Breast epithelium (tissue), 4 donors: ENCODE data around the gene CHPT1. TPM values are rescaled to one million over a fixed set of nuclear protein-coding genes. Genes with fewer than 3 reads are reported as not detected.
A peak's percentile ranks its signal among the peaks of the same experiment; 100 is the strongest.

ENCODE experiments used
- DNase-seq, 2 donors: peaks; one replicate each; pipeline ENCODE4 v3.0.0-alpha.2; 2019; ENCODE audit warnings: low spot score in 2 of 2
- H3K27ac ChIP-seq, 2 donors: fragments of 200-600 bp; sonication (generic) in 1 of 2; one replicate each; pipeline ENCODE4 v1.5.1; 2016 to 2019; ENCODE audit warnings: mild to moderate bottlenecking in 1 of 2
- H3K27me3 ChIP-seq, 2 donors: fragments of 200-600 bp; sonication (generic) in 1 of 2; one replicate each; pipeline versions ENCODE4 v1.5.1 to v1.6.0; 2017 to 2019; ENCODE audit warnings: control low read depth in 1 of 2, mild to moderate bottlenecking in 1 of 2
- H3K36me3 ChIP-seq: fragments of 200-600 bp; one replicate; pipeline ENCODE4 v1.5.1; 2019
- H3K4me1 ChIP-seq, 2 donors: fragments of 200-600 bp; sonication (generic); one replicate each; pipeline ENCODE4 v1.5.1; 2016 to 2019; ENCODE audit warnings: control low read depth in 1 of 2
- H3K4me3 ChIP-seq, 3 donors: fragments of 200-600 bp; sonication (generic); 1 replicate in 2 of 3; 2 replicates in 1 of 3; pipeline ENCODE4 v1.5.1; 2016 to 2019; ENCODE audit warnings: mild to moderate bottlenecking in 3 of 3, moderate library complexity in 2 of 3
- H3K9me3 ChIP-seq, 2 donors: fragments of 200-600 bp; sonication (generic) in 1 of 2; one replicate each; pipeline ENCODE4 v1.5.1; 2016 to 2019; ENCODE audit warnings: control low read depth in 1 of 2
- POLR2A ChIP-seq: fragments of 450-650 bp; IDR thresholded peaks from one replicate; pipeline ENCODE4 v1.6.1; 2016; ENCODE audit warnings: antibody characterized with exemption, mild to moderate bottlenecking, moderate library complexity
- POLR2AphosphoS5 ChIP-seq, 3 donors: sonication (generic); formaldehyde crosslinking; IDR thresholded peaks; one replicate each; pipeline ENCODE4 v1.6.1; 2017; ENCODE audit warnings: antibody characterized with exemption in 3 of 3
- intact Hi-C: fragments of 100-400 bp; cut with DNase I; formaldehyde crosslinking; loops from one replicate; pipeline ENCODE4 v1.15.1; 2023; ENCODE audit warnings: low total_unique reads
- total RNA-seq, 3 donors: library from RNA; depleted of rRNA; stranded (reverse); fragments of >200 nt; gene quantifications; one replicate each; pipeline ENCODE4 v1.1.0, GENCODE V29; 2016
- TF ChIP-seq, protein P1 (sequence below), 3 donors: fragments of 450-650 bp; IDR thresholded peaks; one replicate each; pipeline ENCODE4 v1.5.1; 2016 to 2017; ENCODE audit warnings: antibody characterized with exemption in 3 of 3, mild to moderate bottlenecking in 3 of 3, moderate library complexity in 3 of 3

The CHPT1 gene
- total RNA-seq, 3 donors from 2014 or later: 148 to 334 (median 278) TPM

DNA sequence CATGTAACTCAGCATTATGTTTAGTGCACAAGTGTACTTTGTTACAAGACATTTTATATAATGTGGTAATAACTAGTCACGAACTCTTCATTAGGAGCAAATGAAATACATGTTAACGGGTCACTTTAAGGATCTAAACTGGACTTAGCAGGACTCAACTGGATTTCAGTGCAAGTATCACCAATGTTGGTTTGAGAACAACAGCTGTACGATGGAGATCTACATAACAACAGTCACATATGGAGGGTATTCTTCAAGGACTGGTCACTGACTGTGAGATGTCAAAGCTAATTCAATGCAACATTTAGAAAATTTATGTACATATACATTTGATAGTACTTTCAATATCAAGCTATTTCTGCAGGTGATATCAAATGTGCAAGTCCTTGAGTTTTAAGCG lies 64.3 kb downstream of the CHPT1 start:
- DNase-seq: no peak
- Histone ChIP-seq H3K4me3 (no peak overlapping the region), H3K27me3 (no peaks in the 10 kb centered on the region), H3K27ac (no peak overlapping the region), H3K36me3 (no peaks in the 10 kb centered on the region), H3K9me3 (no peaks in the 10 kb centered on the region), H3K4me1 (no peaks in the 10 kb centered on the region)
- intact Hi-C loops: no loop called here
- TF ChIP-seq POLR2A (no peak), POLR2AphosphoS5 (IDR thresholded peaks at IDR 0.05) (no peak)
- TF ChIP-seq, protein P1, sequence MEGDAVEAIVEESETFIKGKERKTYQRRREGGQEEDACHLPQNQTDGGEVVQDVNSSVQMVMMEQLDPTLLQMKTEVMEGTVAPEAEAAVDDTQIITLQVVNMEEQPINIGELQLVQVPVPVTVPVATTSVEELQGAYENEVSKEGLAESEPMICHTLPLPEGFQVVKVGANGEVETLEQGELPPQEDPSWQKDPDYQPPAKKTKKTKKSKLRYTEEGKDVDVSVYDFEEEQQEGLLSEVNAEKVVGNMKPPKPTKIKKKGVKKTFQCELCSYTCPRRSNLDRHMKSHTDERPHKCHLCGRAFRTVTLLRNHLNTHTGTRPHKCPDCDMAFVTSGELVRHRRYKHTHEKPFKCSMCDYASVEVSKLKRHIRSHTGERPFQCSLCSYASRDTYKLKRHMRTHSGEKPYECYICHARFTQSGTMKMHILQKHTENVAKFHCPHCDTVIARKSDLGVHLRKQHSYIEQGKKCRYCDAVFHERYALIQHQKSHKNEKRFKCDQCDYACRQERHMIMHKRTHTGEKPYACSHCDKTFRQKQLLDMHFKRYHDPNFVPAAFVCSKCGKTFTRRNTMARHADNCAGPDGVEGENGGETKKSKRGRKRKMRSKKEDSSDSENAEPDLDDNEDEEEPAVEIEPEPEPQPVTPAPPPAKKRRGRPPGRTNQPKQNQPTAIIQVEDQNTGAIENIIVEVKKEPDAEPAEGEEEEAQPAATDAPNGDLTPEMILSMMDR (IDR thresholded peaks at IDR 0.05): no peak

DNA sequence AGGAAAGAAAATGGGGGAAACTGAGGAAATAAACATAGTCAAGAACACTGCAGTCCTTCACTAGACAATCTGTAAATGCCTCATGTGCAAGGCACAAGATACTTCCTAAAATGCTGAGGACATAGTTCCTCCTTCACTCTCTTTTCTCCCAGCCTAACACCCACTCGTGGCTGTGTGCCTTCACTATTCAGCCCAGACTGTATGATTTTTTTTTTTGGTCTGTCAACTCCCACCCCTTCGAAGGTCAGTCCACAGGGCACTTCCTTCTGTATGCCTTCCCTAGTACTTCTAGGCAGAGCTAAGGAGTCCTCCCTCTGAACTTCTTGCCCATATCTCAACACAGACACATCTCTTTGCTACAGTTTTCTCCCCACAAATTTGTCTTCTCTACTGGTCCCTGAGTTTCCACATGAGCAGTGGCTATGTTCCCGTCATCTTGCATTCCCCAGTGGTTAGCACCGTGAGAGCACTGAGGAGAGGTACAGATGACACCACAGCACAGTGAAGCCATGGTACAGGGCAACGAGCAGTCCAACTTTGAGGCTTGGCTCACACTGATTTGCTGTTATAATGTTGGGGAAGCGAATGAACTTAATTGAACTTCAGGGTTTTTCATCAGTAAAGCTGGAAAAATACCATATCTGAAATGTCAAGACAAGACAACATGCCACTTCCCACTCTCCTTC lies 65.9 kb downstream of the CHPT1 start:
- Histone ChIP-seq H3K36me3 (no peaks in the 10 kb centered on the region), H3K27ac (peak overlapping the region; percentile 60 to 70), H3K4me1 (no peaks in the 10 kb centered on the region), H3K4me3 (no peak overlapping the region), H3K9me3 (no peaks in the 10 kb centered on the region), H3K27me3 (no peaks in the 10 kb centered on the region)
- intact Hi-C loops: no loop called here
- no peak for TF ChIP-seq POLR2A
- no peak for DNase-seq

DNA sequence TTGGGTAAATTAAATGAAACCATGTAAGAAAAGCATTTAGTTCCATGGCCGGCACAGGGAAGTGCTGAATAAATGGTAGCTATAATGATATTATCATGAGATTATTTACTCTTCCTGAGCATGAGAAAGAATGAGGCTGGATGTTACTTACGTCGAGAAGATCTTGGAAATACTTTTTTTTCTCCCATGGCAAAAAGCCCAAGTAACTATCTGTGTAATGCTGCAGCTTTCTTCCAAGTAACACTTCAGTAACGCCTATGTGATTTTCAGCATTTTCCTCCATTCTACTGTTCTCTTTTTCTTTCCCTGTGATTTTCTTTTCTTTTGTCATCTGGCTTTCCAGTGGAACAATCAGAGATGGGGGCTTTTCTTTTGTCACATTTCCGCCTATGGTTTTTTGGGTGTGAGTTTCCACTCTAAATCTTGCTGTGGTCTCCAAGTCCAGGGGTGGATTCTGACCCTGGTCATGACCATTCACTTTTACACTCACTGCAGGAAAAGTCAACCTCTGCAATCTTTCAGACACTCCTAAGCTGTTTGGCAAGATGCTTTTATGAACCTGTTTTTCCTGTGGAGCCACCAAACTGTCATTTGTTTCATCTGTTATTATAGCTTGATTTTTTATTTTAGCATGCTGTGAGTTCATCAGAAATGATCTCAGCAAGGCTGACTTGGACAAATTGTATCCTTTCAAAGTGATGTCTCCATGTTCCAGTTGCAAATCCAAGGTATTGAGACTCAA lies 66.8 kb downstream of the CHPT1 start:
- Histone ChIP-seq H3K27me3 (no peaks in the 10 kb centered on the region), H3K27ac (peak overlapping the region; percentile 60 to 70), H3K4me3 (no peak overlapping the region), H3K36me3 (peaks cover 5% of the 10 kb centered on the region), H3K4me1 (no peaks in the 10 kb centered on the region), H3K9me3 (no peaks in the 10 kb centered on the region)
- intact Hi-C loops: no loop called here
- TF ChIP-seq POLR2AphosphoS5 (IDR thresholded peaks at IDR 0.05) (no peak), POLR2A (no peak)
- TF ChIP-seq, protein P1 (IDR thresholded peaks at IDR 0.05): no peak
- no peak for DNase-seq

DNA sequence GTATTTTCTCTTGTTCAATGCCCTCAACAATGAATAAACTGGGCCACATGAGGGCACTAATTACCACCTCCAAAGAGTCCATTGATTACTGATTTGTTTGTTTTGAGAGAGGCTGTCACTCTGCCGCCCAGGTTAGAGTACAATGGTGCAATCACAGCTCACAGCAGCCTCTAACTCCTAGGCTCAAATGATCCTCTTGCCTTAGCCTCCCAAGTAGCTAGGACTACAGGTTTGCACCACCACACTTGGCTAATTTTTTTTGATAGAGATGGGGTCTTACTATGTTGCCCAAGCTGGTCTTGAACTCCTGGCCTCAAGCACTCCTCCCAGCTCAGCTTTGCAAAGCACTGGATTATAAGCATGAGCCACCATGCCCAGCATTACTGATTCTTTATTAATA lies 70.1 kb downstream of the CHPT1 start:
- no peak for DNase-seq
- TF ChIP-seq, protein P1 (IDR thresholded peaks at IDR 0.05): no peak
- TF ChIP-seq POLR2AphosphoS5 (IDR thresholded peaks at IDR 0.05): no peak
- no peak for TF ChIP-seq POLR2A
- H3K27me3 ChIP-seq: no peaks in the 10 kb centered on the region
- no peaks in the 10 kb centered on the region for H3K9me3 ChIP-seq
- peaks cover 5% of the 10 kb centered on the region for H3K36me3 ChIP-seq
- intact Hi-C loops: no loop called here
- H3K27ac ChIP-seq: no peak overlapping the region
- H3K4me1 ChIP-seq: no peaks in the 10 kb centered on the region
- no peak overlapping the region for H3K4me3 ChIP-seq

DNA sequence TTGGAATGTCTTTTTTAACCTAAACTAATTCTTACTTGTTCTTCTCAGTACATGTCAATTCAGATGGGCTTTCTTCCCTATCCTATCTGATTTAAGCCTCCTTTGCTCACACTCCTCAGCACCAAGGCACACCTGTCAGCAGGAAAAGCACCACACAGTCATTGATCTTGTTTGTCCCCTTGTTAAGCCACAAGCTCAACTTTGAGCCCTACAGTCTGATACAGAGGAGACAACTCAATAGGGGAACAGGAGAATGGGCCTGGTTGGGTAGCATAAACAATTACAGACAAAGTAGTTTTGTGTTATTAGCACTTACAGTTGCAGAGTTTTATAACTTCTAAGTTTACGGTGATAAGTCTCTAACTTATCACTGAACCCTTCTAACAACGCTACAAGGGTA lies 71.3 kb downstream of the CHPT1 start:
- H3K36me3 ChIP-seq: peaks cover 5% of the 10 kb centered on the region
- no peaks in the 10 kb centered on the region for H3K4me1 ChIP-seq
- H3K27ac ChIP-seq: no peak overlapping the region
- no peaks in the 10 kb centered on the region for H3K27me3 ChIP-seq
- H3K4me3 ChIP-seq: no peak overlapping the region
- intact Hi-C loops: no loop called here
- no peak for DNase-seq
- H3K9me3 ChIP-seq: no peaks in the 10 kb centered on the region
- TF ChIP-seq POLR2AphosphoS5 (IDR thresholded peaks at IDR 0.05) (no peak), POLR2A (no peak)
- TF ChIP-seq, protein P1 (IDR thresholded peaks at IDR 0.05): no peak
